Sigmoid colon (tissue), 7 donors: ENCODE results near the gene SLBP. TPM values are rescaled to one million over a fixed set of nuclear protein-coding genes. Genes with fewer than 3 reads are reported as not detected.

Experiments used
- DNase-seq: peaks from one replicate; pipeline ENCODE4 v3.0.0-alpha.2; 2019
- H3K27ac ChIP-seq, 4 donors: fragments of 200-600 bp; sonication (generic); one replicate each; pipeline ENCODE4 v1.5.1; 2016 to 2019; ENCODE audit warnings: mild to moderate bottlenecking in 1 of 4
- H3K27me3 ChIP-seq, 3 donors: fragments of 200-600 bp; sonication (generic); one replicate each; pipeline ENCODE4 v1.5.1; 2019; ENCODE audit warnings: mild to moderate bottlenecking in 1 of 3
- H3K36me3 ChIP-seq, 4 donors: fragments of 200-600 bp; sonication (generic); one replicate each; pipeline ENCODE4 v1.5.1; 2016 to 2019
- H3K4me1 ChIP-seq, 4 donors: fragments of 200-600 bp; sonication (generic); one replicate each; pipeline ENCODE4 v1.5.1; 2017 to 2019
- H3K4me3 ChIP-seq, 4 donors: fragments of 200-600 bp; sonication (generic); one replicate each; pipeline ENCODE4 v1.5.1; 2017 to 2019; ENCODE audit warnings: mild to moderate bottlenecking in 2 of 4, moderate library complexity in 1 of 4
- H3K9me3 ChIP-seq, 4 donors: fragments of 200-600 bp in 3 of 4; sonication (generic) in 3 of 4; one replicate each; pipeline versions ENCODE4 v1.5.1 to v1.6.1; 2013 to 2019
- CTCF ChIP-seq, 4 experiments: fragments of 450-650 bp in 3 of 4; fragments of 200-600 bp in 1 of 4; IDR thresholded peaks; one replicate each; pipeline ENCODE4 v1.5.1; 2016 to 2019; ENCODE audit warnings: antibody characterized with exemption in 4 of 4, mild to moderate bottlenecking in 3 of 4, moderate library complexity in 2 of 4
- EP300 ChIP-seq, 4 donors: sonication (generic); formaldehyde crosslinking; IDR thresholded peaks; one replicate each; pipeline ENCODE4 v1.6.1; 2017; ENCODE audit warnings: antibody characterized with exemption in 4 of 4
- POLR2A ChIP-seq, 2 donors: fragments of 450-650 bp; IDR thresholded peaks; one replicate each; pipeline ENCODE4 v1.6.1; 2016; ENCODE audit warnings: antibody characterized with exemption in 2 of 2, mild to moderate bottlenecking in 2 of 2, moderate library complexity in 2 of 2
- POLR2AphosphoS5 ChIP-seq, 4 donors: sonication (generic); formaldehyde crosslinking; IDR thresholded peaks; one replicate each; pipeline ENCODE4 v1.6.1; 2017; ENCODE audit warnings: antibody characterized with exemption in 4 of 4
- WGBS, 2 donors: extraction: QIAGEN DNeasy Blood & Tissue Kit; methylation state at CpG; one replicate each; pipeline ENCODE4 v1.1.7; 2013; 5-methylcytosine and 5-hydroxymethylcytosine counted together
- intact Hi-C: fragments of 100-400 bp; cut with DNase I; formaldehyde crosslinking; loops from one replicate; pipeline ENCODE4 v1.15.1; 2023
- polyA plus RNA-seq, 3 donors: library from polyadenylated mRNA; stranded (reverse); fragments of 200-250 nt; gene quantifications; one replicate each; pipeline ENCODE4 v1.2.3, GENCODE V29; 2013
- total RNA-seq, 4 donors: library from RNA; depleted of rRNA; stranded (reverse); fragments of >200 nt; gene quantifications; one replicate each; pipeline ENCODE4 v1.1.0, GENCODE V29; 2016
- donor health status: healthy with polysubstance abuse.
- donor health status: Bipolar disorder and iron deficiency.
- donor health status: healthy.

The SLBP gene
- total and polyA plus RNA-seq, 7 donors, result 32.3 to 48.9 (median 36.0) TPM

GRCh38 chr4:1721003-1721665 lies 9.0 kb upstream of the SLBP start, which contains the start of the genes TACC3 and TMEM129:
TACC3 (plus strand) TSS chr4:1721521; CDS start chr4:1723422, 1,901 bp downstream.
TMEM129 (minus strand) TSS chr4:1721323; CDS start chr4:1720837, 486 bp downstream.
- TF ChIP-seq POLR2A (IDR thresholded peaks at IDR 0.05) (peak in 1 of 2 donors; percentile 36), POLR2AphosphoS5 (IDR thresholded peaks at IDR 0.05) (peak; percentile 58 to 84 (median 74)), CTCF (IDR thresholded peaks at IDR 0.05) (no peak), EP300 (IDR thresholded peaks at IDR 0.05) (peak in 1 of 4 donors; percentile 18)
- Histone ChIP-seq H3K4me3 (peak within 1 kb of the TSS; percentile 60 to 78 (median 67)), H3K27ac (peak within 1 kb of the TSS; percentile 90 to 96 (median 94)), H3K27me3 (no peaks in the 10 kb centered on the region), H3K4me1 (peaks cover 0 to 46% (median 35%) of the 10 kb centered on the region in 4 donors), H3K36me3 (peaks cover 5 to 37% (median 10%) of the 10 kb centered on the region in 4 donors), H3K9me3 (no peaks in the 10 kb centered on the region)
- intact Hi-C loops, result loop anchor here (1.0 to 10.0 kb wide), 2 partner anchors 9 to 76 kb away; partner anchors contain the start of gene SLBP
- WGBS, 2 donors, result 0 to 1% methylated on average over 83 of the region's 83 CpGs
- peak; percentile 96 for DNase-seq

GRCh38 chr4:1720163-1720983 lies 8.3 kb upstream of the SLBP start:
- intact Hi-C loops, result loop anchor here (10.0 kb wide), 1 partner anchor 76 kb away; no protein-coding TSS in a partner anchor
- Histone ChIP-seq H3K27ac (peak overlapping the region; percentile 90 to 96 (median 94)), H3K27me3 (no peaks in the 10 kb centered on the region), H3K4me1 (peaks cover 0 to 46% (median 35%) of the 10 kb centered on the region in 4 donors), H3K9me3 (no peaks in the 10 kb centered on the region), H3K36me3 (peaks cover 5 to 33% (median 10%) of the 10 kb centered on the region in 4 donors), H3K4me3 (peak overlapping the region; percentile 60 to 78 (median 67))
- TF ChIP-seq EP300 (IDR thresholded peaks at IDR 0.05) (no peak), POLR2AphosphoS5 (IDR thresholded peaks at IDR 0.05) (peak in 3 of 4 donors; percentile 25 to 69 (median 61))
- WGBS, 2 donors, result 0 to 1% methylated on average over 79 of the region's 79 CpGs
- no peak for DNase-seq

- TF ChIP-seq EP300 (IDR thresholded peaks at IDR 0.05), result no peak
- WGBS, 2 donors, result 79 to 89% methylated on average over 31 of the region's 31 CpGs
- Histone ChIP-seq H3K4me3 (no peak overlapping the region), H3K4me1 (peaks cover 0 to 66% (median 46%) of the 10 kb centered on the region in 4 donors), H3K27ac (peak overlapping the region in 2 of 4 donors; percentile 4 to 90), H3K36me3 (peaks cover 5 to 21% (median 10%) of the 10 kb centered on the region in 4 donors), H3K9me3 (no peaks in the 10 kb centered on the region), H3K27me3 (no peaks in the 10 kb centered on the region)
- DNase-seq, result no peak
- intact Hi-C loops, result no loop called here
These were observed 6.2 kb upstream of the SLBP start for GRCh38 chr4:1718095-1718850.

GRCh38 chr4:1717129-1718094 lies 5.3 kb upstream of the SLBP start:
- no peak for TF ChIP-seq POLR2AphosphoS5 (IDR thresholded peaks at IDR 0.05)
- TF ChIP-seq POLR2A (IDR thresholded peaks at IDR 0.05), result no peak
- TF ChIP-seq CTCF (IDR thresholded peaks at IDR 0.05), result no peak
- intact Hi-C loops, result no loop called here
- Histone ChIP-seq H3K4me1 (peaks cover 0 to 65% (median 50%) of the 10 kb centered on the region in 4 donors), H3K36me3 (peaks cover 5 to 21% (median 10%) of the 10 kb centered on the region in 4 donors), H3K4me3 (no peak overlapping the region), H3K9me3 (no peaks in the 10 kb centered on the region), H3K27ac (no peak overlapping the region), H3K27me3 (no peaks in the 10 kb centered on the region)
- WGBS, 2 donors, result 92 to 93% methylated on average over 32 of the region's 32 CpGs
- DNase-seq, result no peak
